ENCODE measurements around the gene SMIM3.
A peak's percentile ranks its signal among the peaks of the same experiment; 100 is the strongest.

Gene SMIM3

DNA sequence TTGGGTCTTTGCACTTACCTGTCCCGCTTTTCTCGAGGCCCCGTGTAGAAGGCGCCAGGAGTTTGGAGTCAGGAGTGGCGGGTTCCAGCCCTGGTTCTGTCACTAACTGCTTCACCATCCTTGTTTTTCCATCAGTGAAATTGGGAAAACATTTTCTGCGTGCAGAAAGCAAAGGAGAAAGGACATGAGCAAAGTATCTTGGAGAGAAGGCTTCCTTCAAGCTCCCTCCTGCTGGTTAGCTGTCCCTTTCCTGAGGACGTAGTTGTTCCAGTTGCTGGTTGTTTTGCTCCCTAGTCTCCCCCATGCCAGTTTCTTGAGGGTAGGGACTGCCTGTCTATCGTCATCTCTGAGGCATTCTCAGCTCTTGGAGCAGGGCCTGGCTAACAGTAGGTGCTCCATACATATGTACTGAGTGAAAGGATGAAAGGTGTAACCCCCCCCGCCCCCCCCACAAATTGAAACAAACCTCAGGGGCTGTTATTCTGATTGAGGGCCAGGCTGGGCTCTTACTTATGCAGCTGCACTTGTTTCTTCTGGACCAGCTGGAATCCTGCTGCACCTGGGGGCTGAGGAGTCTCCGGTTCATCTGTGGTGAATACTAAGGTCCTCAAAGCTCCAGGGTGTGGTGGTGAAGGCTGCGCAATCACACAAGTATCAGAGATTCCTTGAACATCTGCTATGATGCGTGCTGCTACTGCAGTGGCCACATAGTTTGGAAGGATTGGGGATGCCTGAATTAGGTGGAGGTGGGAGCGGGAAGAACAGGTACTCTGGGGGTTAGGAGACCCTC lies 1.0 kb downstream of the SMIM3 start:
- peak; percentile 12 for DNase-seq (ENCODE audit: low spot score)
- in situ Hi-C loops (cut with MboI; ENCODE audit: low pct_unique_long_range_greater_than_20kb, low sequenced_read_pairs, unreplicated experiment): no loop called here
- TF ChIP-seq, protein P1, sequence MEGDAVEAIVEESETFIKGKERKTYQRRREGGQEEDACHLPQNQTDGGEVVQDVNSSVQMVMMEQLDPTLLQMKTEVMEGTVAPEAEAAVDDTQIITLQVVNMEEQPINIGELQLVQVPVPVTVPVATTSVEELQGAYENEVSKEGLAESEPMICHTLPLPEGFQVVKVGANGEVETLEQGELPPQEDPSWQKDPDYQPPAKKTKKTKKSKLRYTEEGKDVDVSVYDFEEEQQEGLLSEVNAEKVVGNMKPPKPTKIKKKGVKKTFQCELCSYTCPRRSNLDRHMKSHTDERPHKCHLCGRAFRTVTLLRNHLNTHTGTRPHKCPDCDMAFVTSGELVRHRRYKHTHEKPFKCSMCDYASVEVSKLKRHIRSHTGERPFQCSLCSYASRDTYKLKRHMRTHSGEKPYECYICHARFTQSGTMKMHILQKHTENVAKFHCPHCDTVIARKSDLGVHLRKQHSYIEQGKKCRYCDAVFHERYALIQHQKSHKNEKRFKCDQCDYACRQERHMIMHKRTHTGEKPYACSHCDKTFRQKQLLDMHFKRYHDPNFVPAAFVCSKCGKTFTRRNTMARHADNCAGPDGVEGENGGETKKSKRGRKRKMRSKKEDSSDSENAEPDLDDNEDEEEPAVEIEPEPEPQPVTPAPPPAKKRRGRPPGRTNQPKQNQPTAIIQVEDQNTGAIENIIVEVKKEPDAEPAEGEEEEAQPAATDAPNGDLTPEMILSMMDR (IDR thresholded peaks at IDR 0.05; ENCODE audit: extremely low read depth, insufficient read depth, missing control alignments): no peak

DNA sequence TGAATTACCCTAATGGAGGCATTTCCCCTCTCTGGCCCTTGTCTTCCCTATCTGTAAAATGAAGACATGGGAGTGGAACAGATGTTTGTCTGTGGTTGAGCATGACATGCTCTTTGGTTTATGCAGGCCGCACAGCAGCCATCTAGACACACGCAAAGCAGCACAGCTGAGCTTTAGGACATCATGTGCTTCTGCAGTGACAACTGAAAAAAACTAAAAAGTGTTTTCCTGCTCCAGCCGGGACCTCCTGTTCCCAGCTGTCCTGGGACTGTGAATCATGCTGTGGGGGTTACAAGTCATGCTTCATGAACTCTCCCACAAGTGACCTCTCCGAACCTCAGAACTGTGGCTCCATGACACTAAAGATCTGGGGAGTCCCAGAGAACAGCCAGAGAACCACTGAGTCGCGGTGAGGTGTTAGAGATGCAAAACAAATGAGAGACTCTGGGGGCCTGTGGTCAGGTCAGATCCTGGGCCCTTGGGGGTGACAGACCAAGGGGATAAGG lies 1.7 kb downstream of the SMIM3 start:
- DNase-seq (ENCODE audit: low spot score): peak; percentile 56
- in situ Hi-C loops (cut with MboI; ENCODE audit: low pct_unique_long_range_greater_than_20kb, low sequenced_read_pairs, unreplicated experiment): no loop called here

DNA sequence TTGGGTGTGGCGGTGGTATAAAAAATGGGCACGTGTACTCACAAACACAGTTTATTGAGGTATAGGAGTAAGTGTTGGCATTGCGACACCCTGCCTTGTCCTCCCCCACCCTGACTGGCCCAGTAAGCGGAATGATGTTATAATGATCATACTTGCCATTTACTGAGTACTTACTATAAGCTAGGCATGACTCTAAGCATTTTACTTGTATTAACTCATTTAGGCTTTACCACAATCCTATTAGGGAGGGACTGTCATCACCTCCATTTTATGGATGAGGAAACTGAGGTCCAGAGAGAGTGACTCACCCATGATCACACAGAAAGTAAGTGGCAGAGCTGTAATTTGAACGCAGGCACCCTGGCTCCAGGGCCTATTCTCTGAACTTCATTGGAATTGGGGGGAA lies 2.3 kb downstream of the SMIM3 start:
- TF ChIP-seq, protein P1 (IDR thresholded peaks at IDR 0.05; ENCODE audit: extremely low read depth, insufficient read depth, missing control alignments): no peak
- in situ Hi-C loops (cut with MboI; ENCODE audit: low pct_unique_long_range_greater_than_20kb, low sequenced_read_pairs, unreplicated experiment): no loop called here
- no peak for DNase-seq (ENCODE audit: low spot score)

More for the DNA sequence above, 1.7 kb downstream of the SMIM3 start:
- TF ChIP-seq, protein P1 (IDR thresholded peaks at IDR 0.05; ENCODE audit: extremely low read depth, insufficient read depth, missing control alignments): no peak

DNA sequence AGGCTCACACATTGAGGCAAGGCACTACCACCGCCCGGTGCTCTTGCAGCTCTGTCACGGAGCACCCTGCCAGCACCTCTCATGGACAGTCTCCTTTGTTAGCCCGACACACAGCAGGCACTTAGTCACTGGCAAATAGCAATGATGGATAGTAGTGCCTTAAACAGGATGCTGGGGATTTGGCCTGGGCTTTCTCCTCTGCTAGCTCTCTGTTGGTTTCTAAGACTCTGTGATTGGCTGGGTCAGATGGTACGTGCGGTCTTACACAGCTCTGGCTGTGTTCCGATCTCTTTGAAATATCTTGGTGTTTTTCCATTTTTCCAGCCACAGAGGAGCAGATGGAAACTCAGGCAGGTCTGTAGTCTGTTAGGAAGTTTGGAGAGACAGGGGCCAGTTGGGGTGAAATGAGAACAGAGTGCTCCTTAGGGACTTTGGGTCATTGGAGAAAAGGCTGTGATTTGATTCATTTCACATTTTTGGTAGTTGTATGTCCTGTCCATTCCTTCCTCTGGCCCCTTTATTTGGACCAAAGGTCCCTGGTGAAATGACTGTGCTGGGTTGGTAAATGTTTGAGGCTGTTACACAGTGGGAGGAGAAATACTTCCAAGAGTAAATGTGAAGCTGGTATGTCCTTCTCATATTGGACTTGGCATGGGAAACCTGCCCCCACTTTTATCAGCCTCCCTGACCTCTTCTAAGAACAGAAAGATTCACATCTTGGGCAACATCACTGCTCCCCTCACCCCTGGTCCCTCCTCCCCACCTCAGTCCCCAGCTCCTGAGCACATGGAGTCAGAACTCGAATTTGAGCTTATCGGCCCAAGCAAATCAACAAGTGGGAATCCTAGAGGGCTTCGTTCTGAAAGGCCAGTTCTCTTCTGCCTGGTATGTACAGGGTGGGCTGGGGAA lies 3.4 kb downstream of the SMIM3 start:
- in situ Hi-C loops (cut with MboI; ENCODE audit: low pct_unique_long_range_greater_than_20kb, low sequenced_read_pairs, unreplicated experiment): no loop called here
- no peak for DNase-seq (ENCODE audit: low spot score)
- TF ChIP-seq, protein P1 (IDR thresholded peaks at IDR 0.05; ENCODE audit: extremely low read depth, insufficient read depth, missing control alignments): no peak

DNA sequence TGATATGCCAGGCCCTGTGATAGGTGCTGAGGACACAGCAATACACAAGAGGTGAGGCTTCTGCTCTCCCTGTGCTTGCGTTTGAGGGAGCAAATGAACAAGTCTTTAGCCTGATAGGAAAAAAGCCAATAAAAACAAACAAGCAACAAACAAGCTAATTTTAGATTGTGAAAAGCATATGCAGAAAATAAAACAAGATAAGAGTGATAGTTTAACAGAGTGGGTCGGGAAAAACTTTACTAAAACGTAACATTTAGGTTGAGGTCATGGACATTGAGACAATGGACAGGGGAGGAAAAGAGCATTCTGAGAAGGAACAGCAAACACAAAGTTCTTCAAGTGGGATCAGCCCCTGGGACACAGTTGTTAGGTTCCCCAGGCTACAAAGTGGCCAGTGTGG lies 4.3 kb downstream of the SMIM3 start:
- no peak for DNase-seq (ENCODE audit: low spot score)
- in situ Hi-C loops (cut with MboI; ENCODE audit: low pct_unique_long_range_greater_than_20kb, low sequenced_read_pairs, unreplicated experiment): no loop called here

DNA sequence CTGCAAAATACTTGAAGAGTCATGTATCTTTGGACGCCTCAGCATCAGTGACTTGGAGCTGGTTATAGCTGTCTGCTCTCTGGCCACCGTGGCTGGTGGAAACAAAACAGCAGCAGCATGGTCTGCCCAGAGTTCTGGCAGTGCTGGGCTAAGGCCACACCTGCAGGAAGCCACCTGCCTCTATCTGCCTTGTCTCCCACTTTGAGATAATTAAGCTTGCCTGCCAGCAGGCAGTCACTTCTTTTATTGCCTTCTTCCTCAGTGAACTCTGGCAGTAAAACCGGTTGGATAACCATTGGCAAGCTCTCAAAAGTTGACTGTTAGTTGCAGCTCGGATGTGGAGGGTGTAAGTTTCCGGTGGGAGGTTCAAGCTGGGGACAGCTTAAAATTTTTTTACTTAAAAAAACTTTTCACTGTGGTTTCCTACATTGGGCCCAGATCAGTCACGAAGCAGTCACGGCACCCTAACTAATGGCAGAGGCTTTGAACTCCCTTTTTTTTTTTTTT lies 4.9 kb downstream of the SMIM3 start:
- in situ Hi-C loops (cut with MboI; ENCODE audit: low pct_unique_long_range_greater_than_20kb, low sequenced_read_pairs, unreplicated experiment): no loop called here
- TF ChIP-seq, protein P1 (IDR thresholded peaks at IDR 0.05; ENCODE audit: extremely low read depth, insufficient read depth, missing control alignments): no peak
- peak; percentile 43 for DNase-seq (ENCODE audit: low spot score)

More for the DNA sequence above, 4.3 kb downstream of the SMIM3 start:
- TF ChIP-seq, protein P1 (IDR thresholded peaks at IDR 0.05; ENCODE audit: extremely low read depth, insufficient read depth, missing control alignments): no peak
